ENCODE results near the gene CSMD2.

Gene CSMD2

GRCh38 chr1:33494929-33495328 is 670.1 kb downstream of the CSMD2 start:
- no peak for TF ChIP-seq TEAD4 (IDR thresholded peaks at IDR 0.05)

GRCh38 chr1:33488624-33489023 is 676.4 kb downstream of the CSMD2 start:
- TF ChIP-seq TCF12 (IDR thresholded peaks at IDR 0.05; ENCODE audit: low read depth) = no peak
- no peak for TF ChIP-seq EGR1 (IDR thresholded peaks at IDR 0.05)
- TF ChIP-seq FOXM1 (IDR thresholded peaks at IDR 0.05; ENCODE audit: borderline replicate concordance, low read depth) = no peak
- no peak for TF ChIP-seq MAX (IDR thresholded peaks at IDR 0.05)
- no peak for TF ChIP-seq TEAD4 (IDR thresholded peaks at IDR 0.05)
- no peak for TF ChIP-seq CREB1 (IDR thresholded peaks at IDR 0.05; ENCODE audit: low read depth)
- TF ChIP-seq RAD21 (IDR thresholded peaks at IDR 0.05; ENCODE audit: low read depth) = no peak
- no peak for TF ChIP-seq NFIC (IDR thresholded peaks at IDR 0.05)
- TF ChIP-seq REST (IDR thresholded peaks at IDR 0.05; ENCODE audit: low read depth) = no peak
- no peak for TF ChIP-seq TAF1 (IDR thresholded peaks at IDR 0.05; ENCODE audit: low read depth)

GRCh38 chr1:33482412-33482811 is 682.6 kb downstream of the CSMD2 start:
- no peak for TF ChIP-seq CREB1 (IDR thresholded peaks at IDR 0.05; ENCODE audit: low read depth)
- no peak for TF ChIP-seq YY1 (IDR thresholded peaks at IDR 0.05; ENCODE audit: low read depth)
- TF ChIP-seq CEBPB (IDR thresholded peaks at IDR 0.05) = no peak
- no peak for TF ChIP-seq TAF1 (IDR thresholded peaks at IDR 0.05; ENCODE audit: low read depth)
- no peak for TF ChIP-seq EP300 (IDR thresholded peaks at IDR 0.05; ENCODE audit: borderline replicate concordance)
- no peak for TF ChIP-seq USF1 (IDR thresholded peaks at IDR 0.05)
- no peak for TF ChIP-seq FOXM1 (IDR thresholded peaks at IDR 0.05; ENCODE audit: borderline replicate concordance, low read depth)
- no peak for TF ChIP-seq EGR1 (IDR thresholded peaks at IDR 0.05)
- TF ChIP-seq MAX (IDR thresholded peaks at IDR 0.05) = no peak
- TF ChIP-seq NFIC (IDR thresholded peaks at IDR 0.05) = no peak
- no peak for TF ChIP-seq TCF12 (IDR thresholded peaks at IDR 0.05; ENCODE audit: low read depth)
- TF ChIP-seq ZBTB7A (IDR thresholded peaks at IDR 0.05; ENCODE audit: low read depth) = no peak
- no peak for TF ChIP-seq REST (IDR thresholded peaks at IDR 0.05; ENCODE audit: low read depth)
- TF ChIP-seq TEAD4 (IDR thresholded peaks at IDR 0.05) = no peak

- TF ChIP-seq EGR1 (IDR thresholded peaks at IDR 0.05) (no peak), EP300 (IDR thresholded peaks at IDR 0.05; ENCODE audit: borderline replicate concordance) (no peak), USF1 (IDR thresholded peaks at IDR 0.05) (no peak), REST (IDR thresholded peaks at IDR 0.05; ENCODE audit: low read depth) (no peak), RAD21 (IDR thresholded peaks at IDR 0.05; ENCODE audit: low read depth) (no peak), TCF12 (IDR thresholded peaks at IDR 0.05; ENCODE audit: low read depth) (no peak), TEAD4 (IDR thresholded peaks at IDR 0.05) (no peak), NFIC (IDR thresholded peaks at IDR 0.05) (no peak), ZBTB7A (IDR thresholded peaks at IDR 0.05; ENCODE audit: low read depth) (no peak), CREB1 (IDR thresholded peaks at IDR 0.05; ENCODE audit: low read depth) (no peak), TAF1 (IDR thresholded peaks at IDR 0.05; ENCODE audit: low read depth) (no peak), FOXM1 (IDR thresholded peaks at IDR 0.05; ENCODE audit: borderline replicate concordance, low read depth) (no peak), MAX (IDR thresholded peaks at IDR 0.05) (no peak), YY1 (IDR thresholded peaks at IDR 0.05; ENCODE audit: low read depth) (no peak), CEBPB (IDR thresholded peaks at IDR 0.05) (no peak)
Measured at GRCh38 chr1:33477451-33477850, 687.6 kb downstream of the CSMD2 start.

GRCh38 chr1:33473900-33474299 is 691.1 kb downstream of the CSMD2 start:
- no peak for TF ChIP-seq EP300 (IDR thresholded peaks at IDR 0.05; ENCODE audit: borderline replicate concordance)
- no peak for TF ChIP-seq MAX (IDR thresholded peaks at IDR 0.05)
- TF ChIP-seq EGR1 (IDR thresholded peaks at IDR 0.05) = no peak
- no peak for TF ChIP-seq NFIC (IDR thresholded peaks at IDR 0.05)
- TF ChIP-seq USF1 (IDR thresholded peaks at IDR 0.05) = no peak
- TF ChIP-seq FOXM1 (IDR thresholded peaks at IDR 0.05; ENCODE audit: borderline replicate concordance, low read depth) = no peak
- TF ChIP-seq TEAD4 (IDR thresholded peaks at IDR 0.05) = no peak
- no peak for TF ChIP-seq ZBTB7A (IDR thresholded peaks at IDR 0.05; ENCODE audit: low read depth)
- TF ChIP-seq TCF12 (IDR thresholded peaks at IDR 0.05; ENCODE audit: low read depth) = no peak
- TF ChIP-seq CEBPB (IDR thresholded peaks at IDR 0.05) = no peak
- no peak for TF ChIP-seq RAD21 (IDR thresholded peaks at IDR 0.05; ENCODE audit: low read depth)
- no peak for TF ChIP-seq CREB1 (IDR thresholded peaks at IDR 0.05; ENCODE audit: low read depth)
- no peak for TF ChIP-seq REST (IDR thresholded peaks at IDR 0.05; ENCODE audit: low read depth)
- TF ChIP-seq TAF1 (IDR thresholded peaks at IDR 0.05; ENCODE audit: low read depth) = no peak
- TF ChIP-seq YY1 (IDR thresholded peaks at IDR 0.05; ENCODE audit: low read depth) = no peak
